Measurements from ENCODE around the gene TRAK2. TPM values are rescaled to one million over a fixed set of nuclear protein-coding genes. Genes with fewer than 3 reads are reported as not detected.

TRAK2 gene
- total RNA-seq, 1 experiment from 2014 or later = 30.1 TPM

DNA sequence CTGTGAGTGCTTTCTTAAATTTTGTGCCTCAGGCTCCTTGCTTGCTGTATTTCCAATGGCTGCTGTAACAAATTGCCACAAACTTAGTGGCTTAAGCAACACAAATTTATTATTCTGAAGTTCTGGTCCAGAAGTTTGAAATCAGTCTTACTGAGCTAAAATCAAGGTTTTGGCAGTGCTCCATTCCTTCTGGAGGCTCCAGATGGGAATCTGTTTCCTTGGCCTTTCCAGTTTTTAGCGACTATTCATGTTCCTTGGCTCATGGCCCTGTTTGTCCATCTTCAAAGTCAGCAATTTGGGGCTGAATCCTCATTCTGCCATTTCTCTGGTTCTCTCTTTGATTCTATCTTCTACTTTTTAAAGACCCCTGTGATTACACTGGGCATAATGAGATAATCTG, 32.1 kb upstream of the TRAK2 start:
- Histone ChIP-seq H3K4me3 (ENCODE audit: low read depth, low read length, poor library complexity, severe bottlenecking) (no peak overlapping the region), H3K36me3 (ENCODE audit: insufficient read depth, low read length, poor library complexity, severe bottlenecking) (no peaks in the 10 kb centered on the region), H3K9me3 (ENCODE audit: low read depth, low read length, poor library complexity, severe bottlenecking) (no peaks in the 10 kb centered on the region), H3K27ac (ENCODE audit: low read depth, low read length, poor library complexity, severe bottlenecking) (no peak overlapping the region), H3K4me1 (ENCODE audit: insufficient read depth, low read length, poor library complexity, severe bottlenecking) (no peaks in the 10 kb centered on the region), H3K27me3 (replicated peaks; ENCODE audit: insufficient read depth, low read depth, low read length, poor library complexity) (no peaks in the 10 kb centered on the region)
- TF ChIP-seq CTCF (conservative IDR thresholded peaks at IDR 0.05; ENCODE audit: low read depth, low read length) = no peak
- no peak for TF ChIP-seq EZH2 (IDR thresholded peaks at IDR 0.05; ENCODE audit: borderline replicate concordance, low read depth, low read length, poor library complexity, severe bottlenecking)
- CTCF ChIA-PET = no interaction called here
- intact Hi-C loops (cut with micrococcal nuclease; ENCODE audit: unreplicated experiment) = no loop called here
- POLR2A ChIA-PET (ENCODE audit: low non-redundant PET) = no interaction called here
- BruUV-seq (replicated peaks) = no TSS peak
- DNase-seq (ENCODE audit: low spot score) = no peak

DNA sequence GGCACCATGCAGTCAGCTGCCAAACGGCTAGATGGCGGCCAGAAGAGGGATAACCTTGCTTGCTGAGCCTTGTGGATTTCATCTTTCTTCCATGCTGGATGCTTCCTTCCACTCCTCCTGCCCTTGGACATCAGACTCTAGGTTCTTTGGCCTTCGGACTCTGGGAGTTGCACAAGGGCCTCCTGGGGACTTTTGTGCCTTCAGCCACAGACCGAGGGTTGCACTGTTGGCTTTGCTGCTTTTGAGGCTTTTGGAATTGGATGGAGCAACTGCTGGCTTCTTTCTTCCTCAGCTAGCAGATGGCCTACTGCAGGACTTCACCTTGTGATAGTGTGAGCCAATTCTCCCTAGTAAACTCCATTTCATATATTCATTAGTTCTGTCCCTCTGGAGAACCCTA, 31.3 kb upstream of the TRAK2 start:
- TF ChIP-seq EZH2 (IDR thresholded peaks at IDR 0.05; ENCODE audit: borderline replicate concordance, low read depth, low read length, poor library complexity, severe bottlenecking) (no peak), CTCF (conservative IDR thresholded peaks at IDR 0.05; ENCODE audit: low read depth, low read length) (no peak)
- intact Hi-C loops (cut with micrococcal nuclease; ENCODE audit: unreplicated experiment) = no loop called here
- Histone ChIP-seq H3K27me3 (replicated peaks; ENCODE audit: insufficient read depth, low read depth, low read length, poor library complexity) (no peaks in the 10 kb centered on the region), H3K4me3 (ENCODE audit: low read depth, low read length, poor library complexity, severe bottlenecking) (no peak overlapping the region), H3K9me3 (ENCODE audit: low read depth, low read length, poor library complexity, severe bottlenecking) (no peaks in the 10 kb centered on the region), H3K36me3 (ENCODE audit: insufficient read depth, low read length, poor library complexity, severe bottlenecking) (no peaks in the 10 kb centered on the region), H3K27ac (ENCODE audit: low read depth, low read length, poor library complexity, severe bottlenecking) (no peak overlapping the region), H3K4me1 (ENCODE audit: insufficient read depth, low read length, poor library complexity, severe bottlenecking) (no peaks in the 10 kb centered on the region)
- CTCF ChIA-PET = no interaction called here
- DNase-seq (ENCODE audit: low spot score) = no peak
- POLR2A ChIA-PET (ENCODE audit: low non-redundant PET) = no interaction called here
- no TSS peak for BruUV-seq (replicated peaks)

- H3K36me3 ChIP-seq (ENCODE audit: insufficient read depth, low read length, poor library complexity, severe bottlenecking) = no peaks in the 10 kb centered on the region
- H3K9me3 ChIP-seq (ENCODE audit: low read depth, low read length, poor library complexity, severe bottlenecking) = no peaks in the 10 kb centered on the region
- intact Hi-C loops (cut with micrococcal nuclease; ENCODE audit: unreplicated experiment) = no loop called here
- CTCF ChIA-PET = no interaction called here
- BruUV-seq (replicated peaks) = no TSS peak
- H3K4me1 ChIP-seq (ENCODE audit: insufficient read depth, low read length, poor library complexity, severe bottlenecking) = peaks cover 5% of the 10 kb centered on the region
- no peak overlapping the region for H3K27ac ChIP-seq (ENCODE audit: low read depth, low read length, poor library complexity, severe bottlenecking)
- DNase-seq (ENCODE audit: low spot score) = no peak
- POLR2A ChIA-PET (ENCODE audit: low non-redundant PET) = no interaction called here
- TF ChIP-seq CTCF (conservative IDR thresholded peaks at IDR 0.05; ENCODE audit: low read depth, low read length) = no peak
- TF ChIP-seq EZH2 (IDR thresholded peaks at IDR 0.05; ENCODE audit: borderline replicate concordance, low read depth, low read length, poor library complexity, severe bottlenecking) = no peak
- no peak overlapping the region for H3K4me3 ChIP-seq (ENCODE audit: low read depth, low read length, poor library complexity, severe bottlenecking)
- H3K27me3 ChIP-seq (replicated peaks; ENCODE audit: insufficient read depth, low read depth, low read length, poor library complexity) = no peaks in the 10 kb centered on the region
Measured at GRCh38 chr2:201472411-201472810, 21.2 kb upstream of the TRAK2 start.
